Stimulated activated CD4-positive, alpha-beta T cell treated with anti-CD3 and anti-CD28 coated beads, TNF-alpha, amount 100 ng/mL, for 4 hours (primary cell): ENCODE data around the gene NDUFS1.
"Not testable (repeated sequence)": the region's sequence is repeated elsewhere in the genome, so short reads cannot be mapped to it uniquely, and the experiment has no call there.

ENCODE experiments used
- DNase-seq, 3 experiments: peaks; one replicate each; pipeline ENCODE4 v3.0.0-alpha.2; 2020; ENCODE audit warnings: low read depth in 3 of 3

NDUFS1 gene

GRCh38 chr2:206162401-206162800 is 3.2 kb upstream of the NDUFS1 start:
- DNase-seq = not testable (repeated sequence)

- no peak for DNase-seq
Measured at GRCh38 chr2:206160807-206161179, 1.5 kb upstream of the NDUFS1 start.

GRCh38 chr2:206160125-206160806 is 1.0 kb upstream of the NDUFS1 start:
- peak in 2 of 3 experiments; percentile 5 to 52 for DNase-seq

- DNase-seq = no peak
Measured at GRCh38 chr2:206158563-206159345, 490 bp downstream of the NDUFS1 start.

GRCh38 chr2:206157014-206157413 is 2.2 kb downstream of the NDUFS1 start:
- DNase-seq = not testable (repeated sequence)

- no peak for DNase-seq
Measured at GRCh38 chr2:206154197-206154596, 5.0 kb downstream of the NDUFS1 start.

GRCh38 chr2:206150631-206151030 is 8.6 kb downstream of the NDUFS1 start:
- DNase-seq = no peak

GRCh38 chr2:206150168-206150567 is 9.1 kb downstream of the NDUFS1 start:
- DNase-seq = no peak

GRCh38 chr2:206149330-206149729 is 9.9 kb downstream of the NDUFS1 start:
- DNase-seq = no peak

- no peak for DNase-seq
Measured at GRCh38 chr2:206145665-206146064, 13.6 kb downstream of the NDUFS1 start.

GRCh38 chr2:206144383-206144782 is 14.9 kb downstream of the NDUFS1 start:
- DNase-seq = no peak

- DNase-seq = no peak
Measured at GRCh38 chr2:206143451-206143850, 15.8 kb downstream of the NDUFS1 start.

GRCh38 chr2:206127656-206128055 is 31.6 kb downstream of the NDUFS1 start:
- DNase-seq = no peak

GRCh38 chr2:206125901-206126300 is 33.3 kb downstream of the NDUFS1 start:
- no peak for DNase-seq

- DNase-seq = not testable (repeated sequence)
Measured at GRCh38 chr2:206122569-206122968, 36.7 kb downstream of the NDUFS1 start.

GRCh38 chr2:206116278-206116677 is 43.0 kb downstream of the NDUFS1 start:
- DNase-seq = no peak

GRCh38 chr2:206115026-206115578 is 44.1 kb downstream of the NDUFS1 start:
- DNase-seq = no peak

- no peak for DNase-seq
Measured at GRCh38 chr2:206112846-206113547, 46.2 kb downstream of the NDUFS1 start.

- DNase-seq = no peak
Measured at GRCh38 chr2:206112108-206112507, 47.1 kb downstream of the NDUFS1 start.

GRCh38 chr2:206108713-206109112 is 50.5 kb downstream of the NDUFS1 start:
- DNase-seq = no peak

GRCh38 chr2:206105541-206105940 is 53.7 kb downstream of the NDUFS1 start:
- no peak for DNase-seq

- no peak for DNase-seq
Measured at GRCh38 chr2:206105038-206105437, 54.2 kb downstream of the NDUFS1 start.
